Activated CD8-positive, alpha-beta memory T cell treated with anti-CD3 and anti-CD28 coated beads, Interleukin-2, amount 50 U/mL, for 24 hours (primary cell): ENCODE measurements around the gene SIDT1.

Experiments
- DNase-seq: peaks from one replicate; pipeline ENCODE4 v3.0.0-alpha.2; 2020; ENCODE audit errors: extremely low read depth

Gene SIDT1

GRCh38 chr3:113545594-113545993, 13.2 kb downstream of the SIDT1 start:
- DNase-seq, result no peak

DNA sequence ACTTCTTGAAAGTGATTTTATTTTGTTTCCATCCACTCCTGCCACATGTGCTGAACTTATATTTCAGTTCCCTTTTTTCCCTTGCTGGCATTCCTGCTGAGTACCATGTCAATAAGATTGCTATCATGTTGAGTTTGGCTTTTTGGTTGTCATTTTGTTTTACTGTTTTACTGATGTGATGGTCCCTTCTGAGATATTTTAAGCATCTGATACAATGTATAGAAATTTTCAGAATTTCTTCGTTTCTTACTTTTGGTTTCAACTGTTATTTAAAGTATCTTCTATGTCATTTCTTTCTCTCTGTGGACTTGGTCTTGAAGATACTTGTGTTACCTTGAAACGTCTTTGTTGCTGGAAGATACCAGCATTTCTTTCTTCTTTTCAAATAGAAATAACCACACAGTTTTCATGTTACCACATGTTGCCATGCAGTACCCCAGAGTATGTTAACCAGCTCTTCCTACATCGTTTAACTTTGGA, 14.1 kb downstream of the SIDT1 start:
- no peak for DNase-seq

- DNase-seq, result no peak
Observed at GRCh38 chr3:113548501-113548900, 16.1 kb downstream of the SIDT1 start.

DNA sequence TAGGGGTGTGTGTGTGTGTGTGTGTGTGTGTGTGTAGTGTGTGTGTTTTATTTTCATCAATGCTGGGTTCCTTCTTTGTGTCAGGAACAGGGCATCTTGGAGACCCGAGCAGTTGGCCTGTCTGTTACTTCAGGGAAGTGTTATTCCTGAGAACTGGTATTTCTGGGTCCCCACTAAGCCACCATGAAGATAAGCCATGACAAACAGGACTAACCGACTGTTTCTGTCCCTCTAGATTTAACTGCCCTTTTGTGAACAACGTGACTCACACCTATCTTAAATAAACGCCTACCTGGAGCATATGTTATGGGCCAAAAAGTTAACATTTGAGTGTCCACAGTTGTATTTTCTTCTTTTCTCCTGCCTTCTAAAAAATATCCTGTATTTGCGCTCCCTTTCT, 19.5 kb downstream of the SIDT1 start:
- DNase-seq, result no peak

DNA sequence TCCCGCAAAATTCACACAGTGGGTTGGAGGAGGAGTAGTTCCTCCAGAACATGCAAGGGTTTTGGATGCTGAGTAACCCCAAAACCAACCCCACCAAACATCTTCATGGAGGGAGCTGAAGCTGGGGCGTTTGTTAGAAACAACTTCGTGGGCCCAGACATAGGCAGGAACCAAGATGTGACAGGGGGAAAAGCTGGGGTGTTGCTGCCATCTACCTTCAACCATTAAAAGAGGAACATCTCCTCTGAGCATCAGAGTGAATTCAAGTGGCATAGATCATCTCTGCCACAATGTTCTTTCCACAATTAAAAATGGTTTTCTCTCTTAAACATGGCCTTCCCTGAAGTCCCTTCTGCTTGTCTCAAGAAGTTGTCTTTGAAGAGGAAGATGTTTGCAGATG, 20.5 kb downstream of the SIDT1 start:
- DNase-seq, result no peak

DNA sequence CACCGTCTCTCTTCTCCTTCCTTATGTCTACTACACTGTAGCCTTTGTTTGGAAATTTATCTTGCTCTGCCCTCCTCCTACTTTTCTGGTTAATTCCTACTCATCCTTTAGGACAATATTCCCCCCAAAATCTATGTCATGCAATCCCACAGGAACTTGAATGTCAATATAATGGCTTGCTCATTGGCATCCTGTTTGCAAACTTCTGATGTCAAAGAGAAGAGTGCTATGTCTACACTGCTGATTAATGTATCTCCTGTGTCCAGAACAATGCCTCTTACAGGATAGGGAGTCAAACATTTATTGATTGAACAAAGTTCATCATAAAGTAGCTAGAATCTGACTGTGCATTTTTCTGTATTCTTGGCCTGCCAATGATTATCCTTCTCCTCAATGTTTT, 22.8 kb downstream of the SIDT1 start:
- no peak for DNase-seq

- no peak for DNase-seq
Observed at GRCh38 chr3:113556316-113556945, 24.1 kb downstream of the SIDT1 start.

- DNase-seq, result no peak
Observed at GRCh38 chr3:113556946-113557335, 24.6 kb downstream of the SIDT1 start.

- DNase-seq, result no peak
Observed at GRCh38 chr3:113557374-113557773, 25.0 kb downstream of the SIDT1 start.

- no peak for DNase-seq
Observed at GRCh38 chr3:113559009-113559408, 26.7 kb downstream of the SIDT1 start.

- DNase-seq, result no peak
Observed at GRCh38 chr3:113560271-113560670, 27.9 kb downstream of the SIDT1 start.

DNA sequence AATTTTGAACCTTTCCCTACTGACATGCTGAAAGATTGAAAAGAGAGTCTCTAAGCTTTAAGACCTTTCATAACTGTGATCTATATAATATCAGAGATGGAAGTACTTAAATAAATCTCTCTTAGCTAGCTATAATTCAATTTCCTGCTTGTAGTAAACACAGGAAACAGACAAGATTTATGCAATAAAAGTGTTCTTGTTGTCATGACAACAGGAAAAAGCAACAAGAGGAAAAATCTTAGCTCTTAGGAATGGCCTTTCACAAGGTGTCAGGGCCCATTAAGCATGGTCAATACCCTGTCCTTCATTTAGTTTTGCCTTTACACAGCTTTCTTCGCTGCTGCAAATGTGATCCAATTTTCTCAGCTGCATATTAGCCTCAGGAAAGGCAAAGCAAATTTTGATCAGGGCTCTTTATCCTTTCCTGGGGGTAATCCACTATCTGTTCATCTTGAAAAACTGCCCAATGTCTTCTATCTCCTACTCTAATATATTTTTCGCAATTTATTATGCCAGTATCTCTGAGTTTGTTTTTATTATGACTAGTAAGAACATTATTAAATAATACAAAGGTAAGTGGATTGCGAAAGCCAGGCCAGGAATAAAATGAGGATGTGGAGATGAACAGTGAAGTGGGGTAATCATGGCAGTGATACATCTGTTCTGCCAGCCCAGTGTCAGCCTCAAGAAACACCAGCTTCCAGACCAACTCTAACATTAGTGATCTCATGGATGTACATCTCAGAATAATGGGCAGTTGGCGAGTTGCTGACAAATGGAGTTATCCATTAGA, 28.7 kb downstream of the SIDT1 start:
- no peak for DNase-seq

- DNase-seq, result no peak
Observed at GRCh38 chr3:113565555-113565954, 33.2 kb downstream of the SIDT1 start.

DNA sequence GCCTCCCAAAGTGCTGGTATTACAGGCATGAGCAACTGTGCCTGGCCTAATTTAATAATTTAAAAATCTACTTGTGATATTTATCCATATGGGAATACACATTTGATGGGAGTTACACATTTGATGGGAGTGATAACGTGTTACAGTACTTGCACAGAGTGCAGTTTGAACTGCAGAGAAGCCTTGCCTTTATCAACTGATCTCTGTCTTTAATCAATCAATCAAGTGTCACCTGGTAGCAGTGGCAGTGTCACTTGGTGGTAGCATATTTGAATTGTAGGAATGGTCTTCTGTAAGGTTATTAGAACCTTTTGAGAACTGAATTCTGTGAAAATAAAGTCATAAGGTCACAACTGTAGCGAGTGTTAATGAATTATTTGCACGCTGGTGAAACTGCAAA, 37.8 kb downstream of the SIDT1 start:
- no peak for DNase-seq

DNA sequence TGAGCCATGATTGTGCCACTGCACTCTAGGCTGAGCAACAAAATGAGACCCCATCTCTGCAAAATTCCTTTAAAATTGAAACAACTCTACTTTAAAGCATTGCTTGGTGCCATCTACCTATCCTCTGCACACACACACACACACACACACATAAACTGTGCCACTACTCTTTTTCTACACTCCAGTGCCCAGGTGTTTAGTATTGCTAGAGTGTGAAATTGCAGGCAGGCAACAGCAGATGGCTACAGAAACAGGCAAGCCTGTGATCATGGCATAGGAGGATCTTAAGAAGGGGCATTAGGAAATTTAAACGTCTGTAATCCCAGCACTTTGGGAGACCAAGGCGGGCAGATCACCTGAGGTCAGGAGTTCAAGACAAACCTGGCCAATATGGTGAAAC, 39.0 kb downstream of the SIDT1 start:
- DNase-seq, result no peak

GRCh38 chr3:113573728-113574127, 41.4 kb downstream of the SIDT1 start:
- no peak for DNase-seq

- DNase-seq, result no peak
Observed at GRCh38 chr3:113574213-113574612, 41.9 kb downstream of the SIDT1 start.

DNA sequence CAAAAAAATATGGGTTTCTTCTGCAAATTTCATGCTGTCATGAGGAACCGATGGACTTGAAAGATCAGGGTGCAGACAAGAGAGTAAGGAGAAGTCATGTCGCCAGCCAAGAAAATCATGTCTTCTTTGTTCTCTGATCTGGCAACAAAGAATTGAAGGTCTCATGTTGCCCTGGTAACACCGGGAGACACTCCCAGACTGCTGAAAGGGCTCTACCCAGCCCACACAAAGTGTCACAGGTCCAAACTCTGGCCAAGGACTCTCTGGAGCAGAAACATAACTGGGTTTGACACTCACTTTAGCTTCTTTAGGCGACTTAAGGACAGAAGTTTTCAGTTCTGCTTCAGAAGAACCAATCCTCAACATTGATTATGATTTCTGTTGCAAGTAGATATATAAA, 42.9 kb downstream of the SIDT1 start:
- no peak for DNase-seq

GRCh38 chr3:113585228-113585627, 52.9 kb downstream of the SIDT1 start:
- DNase-seq, result no peak

DNA sequence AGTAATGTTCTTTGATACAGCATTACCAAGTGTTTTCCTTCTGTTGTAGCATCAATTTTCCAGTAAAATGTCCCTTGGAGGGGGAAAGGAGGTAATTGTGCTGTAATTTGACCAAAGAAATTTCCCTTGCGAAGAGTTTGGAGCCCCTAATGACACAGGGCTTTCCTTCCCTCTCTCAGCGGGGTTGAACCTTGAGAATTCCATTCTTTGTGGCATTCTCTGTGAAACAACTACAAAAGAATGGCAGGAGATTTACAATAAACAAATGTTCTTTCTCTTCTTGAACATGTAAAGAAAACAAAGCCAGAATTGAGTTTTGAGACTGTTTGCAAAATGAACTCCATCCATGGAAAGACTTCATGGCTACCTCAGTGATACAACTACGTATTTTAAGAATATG, 53.4 kb downstream of the SIDT1 start:
- no peak for DNase-seq

GRCh38 chr3:113588806-113589205, 56.5 kb downstream of the SIDT1 start:
- no peak for DNase-seq

GRCh38 chr3:113589971-113590370, 57.6 kb downstream of the SIDT1 start:
- DNase-seq, result no peak

DNA sequence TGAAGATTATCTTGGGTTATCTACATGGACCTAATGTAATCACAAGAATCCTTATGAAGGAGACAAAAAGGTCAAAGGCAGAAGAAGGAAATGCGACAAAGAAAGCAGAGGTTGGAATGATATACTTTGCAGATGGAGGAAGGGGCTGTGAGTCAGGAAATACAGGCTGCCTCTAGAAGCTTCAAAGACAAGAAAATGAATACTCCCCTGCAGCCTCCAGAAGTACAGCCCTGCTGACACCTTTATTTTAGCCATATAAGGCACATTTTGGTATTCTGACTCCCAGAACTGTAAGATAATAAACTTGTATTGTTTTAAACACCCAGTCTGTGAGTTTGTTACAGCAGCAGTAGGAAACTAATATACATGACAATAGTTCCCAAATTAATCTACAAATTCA, 58.6 kb downstream of the SIDT1 start:
- no peak for DNase-seq

GRCh38 chr3:113594066-113594465, 61.7 kb downstream of the SIDT1 start:
- no peak for DNase-seq
